Measurements from ENCODE around the gene RAB11A.

- no peak for TF ChIP-seq MYC (IDR thresholded peaks at IDR 0.05; ENCODE audit: low read depth, low read length)
- TF ChIP-seq CTCF (IDR thresholded peaks at IDR 0.05; ENCODE audit: extremely low read depth in 1 of 2, insufficient read depth in 1 of 2, low read depth in 1 of 2, low read length in 2 of 2): no peak
- no peak for TF ChIP-seq POLR2A (IDR thresholded peaks at IDR 0.05; ENCODE audit: low read depth, low read length)
- no peak for TF ChIP-seq EZH2 (IDR thresholded peaks at IDR 0.05; ENCODE audit: borderline replicate concordance, low read depth, low read length, severe bottlenecking)
- no peak for TF ChIP-seq POLR2AphosphoS5 (IDR thresholded peaks at IDR 0.05; ENCODE audit: insufficient read depth, low read depth, low read length)
- TF ChIP-seq GATA2 (IDR thresholded peaks at IDR 0.05; ENCODE audit: insufficient read depth, insufficient read length, low read depth, low read length): no peak
- TF ChIP-seq MAX (IDR thresholded peaks at IDR 0.05; ENCODE audit: insufficient read depth, insufficient read length): no peak
Measured at GRCh38 chr15:65833501-65834205, 35.6 kb upstream of the RAB11A start.

All from endothelial cell of umbilical vein (primary cell).